Measurements from ENCODE around the gene ATP13A4.

Gene ATP13A4

DNA sequence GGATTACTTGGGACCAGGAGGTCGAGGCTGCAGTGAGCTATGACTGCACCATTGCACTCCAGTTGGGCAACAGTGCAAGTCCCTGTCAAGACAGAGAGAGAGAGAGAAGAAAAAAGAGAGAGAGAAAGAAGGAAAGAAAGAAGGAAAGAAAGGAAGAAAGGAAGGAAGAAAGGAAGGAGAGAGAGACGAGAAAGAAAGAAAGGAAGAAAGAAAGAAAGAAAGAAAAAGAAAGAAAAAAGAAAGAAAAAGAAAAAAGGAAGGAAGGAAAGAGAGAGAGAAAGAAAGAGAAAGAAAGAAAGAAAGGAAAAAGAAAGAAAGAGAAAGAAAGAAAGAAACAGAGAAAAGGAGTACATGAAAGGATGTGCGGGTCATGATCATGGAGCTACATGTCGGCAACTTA is 80.2 kb downstream of the ATP13A4 start:
- no peak for DNase-seq (ENCODE audit: low spot score)
- ChIA-PET POLR2A (ENCODE audit: low non-redundant PET) (no interaction called here), CTCF (no interaction called here)
- no peak overlapping the region for H3K27ac ChIP-seq
- no peak for TF ChIP-seq CTCF (conservative IDR thresholded peaks at IDR 0.05; ENCODE audit: low read depth)

DNA sequence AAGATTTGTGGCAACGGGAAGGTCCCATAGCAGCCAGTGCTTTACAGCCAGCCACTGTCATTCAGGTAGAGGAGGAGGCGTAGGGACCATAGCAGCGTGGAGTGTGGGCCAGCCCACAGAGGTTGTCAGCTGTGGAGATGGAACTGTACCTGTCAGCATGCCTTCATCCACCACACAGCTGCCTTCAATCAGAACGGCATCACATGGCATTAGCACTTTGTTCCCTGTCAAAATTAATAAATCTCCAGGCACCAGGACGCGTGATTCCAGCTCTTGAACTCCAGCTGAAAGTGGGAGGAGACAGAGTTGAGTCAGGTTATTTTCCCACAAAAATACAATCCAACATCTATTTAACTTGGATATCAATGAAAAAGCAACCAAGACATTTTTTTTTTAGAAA is 84.0 kb downstream of the ATP13A4 start:
- ChIA-PET CTCF (interaction anchor here (0.5 to 0.7 kb wide), 2 partner anchors 11 to 95 kb away, joined by 3 read pairs; no protein-coding TSS in a partner anchor), POLR2A (ENCODE audit: low non-redundant PET) (no interaction called here)
- H3K27ac ChIP-seq: no peak overlapping the region
- DNase-seq (ENCODE audit: low spot score): no peak
- TF ChIP-seq CTCF (conservative IDR thresholded peaks at IDR 0.05; ENCODE audit: low read depth): no peak

DNA sequence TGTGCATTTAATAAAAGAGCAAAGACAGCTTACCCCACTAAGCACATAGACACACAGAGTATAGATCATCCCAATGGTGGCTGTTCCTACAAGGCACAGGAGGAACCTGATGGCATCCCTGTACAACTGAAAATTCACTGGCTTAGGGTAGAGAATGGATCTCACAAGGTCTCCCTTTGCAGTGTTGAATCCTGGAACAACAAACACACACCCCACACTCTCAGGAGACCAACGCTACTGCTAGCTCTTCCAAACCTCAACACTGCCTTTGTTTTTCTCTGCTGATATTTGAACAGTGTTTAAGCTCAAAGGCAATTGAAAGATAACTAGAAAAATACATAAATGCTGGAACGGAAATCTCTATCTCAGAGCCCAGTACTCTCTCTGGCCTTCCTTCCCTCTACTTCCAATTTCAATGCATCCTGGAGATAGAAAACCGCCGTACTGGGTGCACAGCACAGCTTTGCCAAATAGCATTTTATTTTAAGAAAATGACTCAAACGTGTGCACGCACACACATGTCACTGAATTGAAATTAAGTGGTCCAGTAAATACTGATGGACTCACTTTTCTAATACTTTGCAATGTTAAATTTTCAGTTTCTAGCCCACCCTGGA is 88.6 kb downstream of the ATP13A4 start:
- ChIA-PET POLR2A (ENCODE audit: low non-redundant PET) (no interaction called here), CTCF (interaction anchor here (0.7 to 1.3 kb wide), 2 partner anchors 14 to 106 kb away, joined by 4 read pairs; no protein-coding TSS in a partner anchor)
- no peak for TF ChIP-seq CTCF (conservative IDR thresholded peaks at IDR 0.05; ENCODE audit: low read depth)
- no peak for DNase-seq (ENCODE audit: low spot score)
- no peak overlapping the region for H3K27ac ChIP-seq

- ChIA-PET CTCF (interaction anchor here (1.3 kb wide), 1 partner anchor 107 kb away, joined by 4 read pairs; no protein-coding TSS in a partner anchor), POLR2A (ENCODE audit: low non-redundant PET) (no interaction called here)
- TF ChIP-seq CTCF (conservative IDR thresholded peaks at IDR 0.05; ENCODE audit: low read depth): no peak
- no peak for DNase-seq (ENCODE audit: low spot score)
- H3K27ac ChIP-seq: no peak overlapping the region
Measured at GRCh38 chr3:193464889-193465288, 89.8 kb downstream of the ATP13A4 start.

- no peak for TF ChIP-seq CTCF (conservative IDR thresholded peaks at IDR 0.05; ENCODE audit: low read depth)
- H3K27ac ChIP-seq: no peak overlapping the region
- no peak for DNase-seq (ENCODE audit: low spot score)
- POLR2A ChIA-PET (ENCODE audit: low non-redundant PET): no interaction called here
- CTCF ChIA-PET: no interaction called here
Measured at GRCh38 chr3:193457526-193457925, 97.2 kb downstream of the ATP13A4 start.

GRCh38 chr3:193452338-193452737 is 102.4 kb downstream of the ATP13A4 start:
- CTCF ChIA-PET: interaction anchor here (0.6 to 0.7 kb wide), 2 partner anchors 13 to 296 kb away, joined by 3 to 4 read pairs; no protein-coding TSS in a partner anchor
- H3K27ac ChIP-seq: no peak overlapping the region
- no peak for TF ChIP-seq CTCF (conservative IDR thresholded peaks at IDR 0.05; ENCODE audit: low read depth)
- POLR2A ChIA-PET (ENCODE audit: low non-redundant PET): no interaction called here
- DNase-seq (ENCODE audit: low spot score): peak; percentile 5
